Measurements from ENCODE around the gene AGFG2. TPM values are rescaled to one million over a fixed set of nuclear protein-coding genes. Genes with fewer than 3 reads are reported as not detected.

The AGFG2 gene
- total and polyA plus RNA-seq, 10 of the 15 experiments (the other 5 are each of a cell fraction or from before 2014, with no cell fraction given): 0.90 to 71.5 (median 25.4) TPM

- TF ChIP-seq CBFB (IDR thresholded peaks at IDR 0.05; ENCODE audit: low read depth): no peak
Measured at GRCh38 chr7:100600730-100601038, 61.7 kb downstream of the AGFG2 start (continued).

GRCh38 chr7:100602889-100603725 is 64.1 kb downstream of the AGFG2 start:
- WGBS (ENCODE audit: insufficient coverage, insufficient replicate concordance, low lambda C conversion rate, missing lambda C conversion rate): 73% methylated on average over 16 of the region's 21 CpGs
- Histone ChIP-seq H2AFZ (ENCODE audit: control insufficient read depth, low read depth, low read length) (no peak overlapping the region), H3K36me3 (ENCODE audit: control insufficient read depth in 2 of 2, insufficient read depth in 2 of 2, low read length in 1 of 2) (no peaks in the 10 kb centered on the region), H3K27ac (ENCODE audit: control insufficient read depth, insufficient read depth) (no peak overlapping the region), H3K9me3 (replicated peaks; ENCODE audit: control insufficient read depth, insufficient read depth, low read length) (no peaks in the 10 kb centered on the region), H4K20me1 (ENCODE audit: control insufficient read depth, insufficient read depth) (no peaks in the 10 kb centered on the region), H3K27me3 (replicated peaks in 1 of 2; ENCODE audit: control insufficient read depth in 2 of 2, insufficient read depth in 2 of 2, low read length in 1 of 2) (peaks cover 2 to 5% of the 10 kb centered on the region in 2 experiments; a peak in 2 of 4 replicates), H3K4me2 (ENCODE audit: control insufficient read depth, insufficient read depth) (peak overlapping the region; percentile 99; the same call in 1 of the 2 replicates), H3K9ac (ENCODE audit: control insufficient read depth, insufficient read depth, low read length) (no peak overlapping the region), H3K79me2 (ENCODE audit: control insufficient read depth, insufficient read depth, low read length) (no peaks in the 10 kb centered on the region), H3K4me3 (no peak overlapping the region), H3K4me1 (ENCODE audit: control insufficient read depth, insufficient read depth, low read length) (peaks cover 10% of the 10 kb centered on the region)
- intact Hi-C loops (cut with micrococcal nuclease; ENCODE audit: unreplicated experiment): no loop called here
- RAD21 ChIA-PET (ENCODE audit: unreplicated experiment): interaction anchor here (0.6 to 1.4 kb wide), 3 partner anchors 17 to 103 kb away, joined by 3 to 4 read pairs (median 3); partner anchors contain the start of genes FBXO24 and LRCH4
- in situ Hi-C loops (cut with MboI): no loop called here
- no peak for ATAC-seq
- BruUV-seq (replicated peaks): no TSS peak
- POLR2A ChIA-PET: interaction anchor here (0.6 to 1.1 kb wide), 4 partner anchors 9 to 89 kb away, joined by 3 to 4 read pairs (median 4); partner anchors contain the start of gene MOSPD3
- SMC1A ChIA-PET (ENCODE audit: uncharacterized antibody, unreplicated experiment): interaction anchor here (1.3 kb wide), 1 partner anchor 18 kb away, joined by 6 read pairs; the partner anchor contains the start of genes FBXO24 and LRCH4
- no peak for FAIRE-seq
- CTCF ChIA-PET: interaction anchor here (1.5 to 2.2 kb wide), 4 partner anchors 9 to 87 kb away, joined by 4 to 6 read pairs (median 4); partner anchors contain the start of gene MOSPD3
- DNase-seq (ENCODE audit: low read depth, low spot score): no peak
- TF ChIP-seq DPF2 (IDR thresholded peaks at IDR 0.05) (no peak), ZBTB33 (IDR thresholded peaks at IDR 0.05) (no peak), MTA2 (IDR thresholded peaks at IDR 0.05; ENCODE audit: low read depth) (no peak), NRF1 (conservative IDR thresholded peaks at IDR 0.05; ENCODE audit: low read depth, low read length) (no peak), MTA3 (IDR thresholded peaks at IDR 0.05; ENCODE audit: borderline replicate concordance, low read length) (no peak), SP1 (IDR thresholded peaks at IDR 0.05; ENCODE audit: low read depth, low read length) (no peak), CBX5 (IDR thresholded peaks at IDR 0.05; ENCODE audit: low read depth) (no peak), NR2C1 (IDR thresholded peaks at IDR 0.05) (no peak), ZNF687 (IDR thresholded peaks at IDR 0.05) (no peak), HSF1 (IDR thresholded peaks at IDR 0.05; ENCODE audit: low read depth, low read length) (no peak), ZNF207 (IDR thresholded peaks at IDR 0.05; ENCODE audit: borderline replicate concordance) (no peak), RAD51 (IDR thresholded peaks at IDR 0.05) (no peak), CREM (IDR thresholded peaks at IDR 0.05; ENCODE audit: low read depth) (no peak), IKZF1 (conservative IDR thresholded peaks at IDR 0.05) (no peak), ZNF622 (IDR thresholded peaks at IDR 0.05) (no peak)

Measured in GM12878 (cell line).